Mesendoderm (in vitro differentiated cells): Measurements from ENCODE around the gene ABCA2.

Experiments
- DNase-seq: peaks from one replicate; pipeline ENCODE4 v3.0.0; 2013
- H2AK5ac ChIP-seq: 2 replicates; pipeline ENCODE4 v1.6.1; 2013; ENCODE audit warnings: low read length, inconsistent platforms
- H2BK120ac ChIP-seq: 2 replicates; pipeline ENCODE4 v1.6.1; 2013; ENCODE audit warnings: low read depth, mild to moderate bottlenecking, low read length, moderate library complexity, mixed read lengths
- H2BK15ac ChIP-seq: replicated peaks from 2 replicates; pipeline ENCODE4 v1.6.1; 2013; ENCODE audit warnings: low read depth, mild to moderate bottlenecking, moderate library complexity
- H2BK5ac ChIP-seq: 2 replicates; pipeline ENCODE4 v1.6.1; 2013; ENCODE audit warnings: low read length, inconsistent platforms
- H3K18ac ChIP-seq: 2 replicates; pipeline ENCODE4 v1.6.1; 2013; ENCODE audit warnings: mild to moderate bottlenecking, low read length, mixed read lengths
- H3K23ac ChIP-seq: one replicate; pipeline ENCODE4 v1.6.1; 2013; ENCODE audit warnings: low read length
- H3K27ac ChIP-seq: 2 replicates; pipeline ENCODE4 v1.5.1; 2013; ENCODE audit warnings: low read depth, mild to moderate bottlenecking, inconsistent platforms, low read length, moderate library complexity
- H3K27me3 ChIP-seq: 2 replicates; pipeline ENCODE4 v1.6.1; 2013; ENCODE audit warnings: low read length, control low read depth, mild to moderate bottlenecking, inconsistent platforms; ENCODE audit not compliant: insufficient read depth, poor library complexity
- H3K36me3 ChIP-seq: 2 replicates; pipeline ENCODE4 v1.6.1; 2013; ENCODE audit warnings: low read length, inconsistent platforms; ENCODE audit not compliant: control insufficient read depth, insufficient read depth
- H3K4ac ChIP-seq: one replicate; pipeline ENCODE4 v1.6.1; 2013; ENCODE audit warnings: low read depth, mild to moderate bottlenecking, low read length, moderate library complexity
- H3K4me1 ChIP-seq: 2 replicates; pipeline ENCODE4 v1.6.1; 2013; ENCODE audit warnings: low read depth, low read length, inconsistent platforms; ENCODE audit not compliant: control insufficient read depth
- H3K4me2 ChIP-seq: 2 replicates; pipeline ENCODE4 v1.6.1; 2013; ENCODE audit warnings: low read length
- H3K4me3 ChIP-seq: 2 replicates; pipeline ENCODE4 v1.5.1; 2013; ENCODE audit warnings: mild to moderate bottlenecking, low read length
- H3K56ac ChIP-seq: one replicate; pipeline ENCODE4 v1.6.1; 2013; ENCODE audit warnings: low read length
- H3K79me1 ChIP-seq: 2 replicates; pipeline ENCODE4 v1.6.1; 2013; ENCODE audit warnings: low read length, inconsistent platforms
- H3K79me2 ChIP-seq: 2 replicates; pipeline ENCODE4 v1.6.1; 2013; ENCODE audit warnings: mild to moderate bottlenecking, low read length; ENCODE audit not compliant: control insufficient read depth, insufficient read depth
- H3K9ac ChIP-seq: 2 replicates; pipeline ENCODE4 v1.6.1; 2013; ENCODE audit warnings: low read length, inconsistent platforms
- H4K5ac ChIP-seq: one replicate; pipeline ENCODE4 v1.6.1; 2013; ENCODE audit warnings: low read length
- H4K8ac ChIP-seq: one replicate; pipeline ENCODE4 v1.6.1; 2013; ENCODE audit warnings: low read depth, mild to moderate bottlenecking, control low read depth, low read length, moderate library complexity
- WGBS: extraction: QIAGEN DNeasy Blood & Tissue Kit; methylation state at CpG from one replicate; pipeline ENCODE4 v1.1.7; 2013; ENCODE audit warnings: low lambda C conversion rate, missing lambda C conversion rate; ENCODE audit not compliant: insufficient coverage; ENCODE audit errors: extremely low coverage; 5-methylcytosine and 5-hydroxymethylcytosine counted together

ABCA2 gene

GRCh38 chr9:137057545-137057944 lies 29.5 kb upstream of the ABCA2 start:
- Histone ChIP-seq H2AK5ac (no peak overlapping the region), H3K27ac (no peak overlapping the region), H3K18ac (no peak overlapping the region), H2BK15ac (no peak overlapping the region), H3K36me3 (no peaks in the 10 kb centered on the region), H3K79me1 (no peaks in the 10 kb centered on the region), H2BK120ac (no peak overlapping the region), H3K56ac (no peak overlapping the region), H3K4me2 (no peak overlapping the region), H2BK5ac (no peak overlapping the region), H4K5ac (no peak overlapping the region), H3K4me3 (no peak overlapping the region), H4K8ac (no peak overlapping the region), H3K4me1 (peaks cover 2% of the 10 kb centered on the region), H3K27me3 (peaks cover 8% of the 10 kb centered on the region), H3K23ac (no peak overlapping the region), H3K9ac (no peak overlapping the region), H3K79me2 (no peaks in the 10 kb centered on the region), H3K4ac (no peak overlapping the region)
- no CpG with 5 or more reads among the region's 16 CpGs for WGBS
- DNase-seq: no peak

- no CpG with 5 or more reads among the region's 17 CpGs for WGBS
- H3K27me3 ChIP-seq: peaks cover 8% of the 10 kb centered on the region
These were observed 28.8 kb upstream of the ABCA2 start for GRCh38 chr9:137056739-137057415.

GRCh38 chr9:137055385-137056364 lies 27.6 kb upstream of the ABCA2 start:
- no peak overlapping the region for H2AK5ac ChIP-seq
- H3K23ac ChIP-seq: no peak overlapping the region
- no peak overlapping the region for H2BK5ac ChIP-seq
- peaks cover 8% of the 10 kb centered on the region for H3K27me3 ChIP-seq
- H3K4me1 ChIP-seq: peaks cover 2% of the 10 kb centered on the region
- H3K79me2 ChIP-seq: no peaks in the 10 kb centered on the region
- H4K5ac ChIP-seq: no peak overlapping the region
- H3K9ac ChIP-seq: no peak overlapping the region
- H3K4me2 ChIP-seq: no peak overlapping the region
- H2BK120ac ChIP-seq: no peak overlapping the region
- H3K79me1 ChIP-seq: no peaks in the 10 kb centered on the region
- H3K4ac ChIP-seq: no peak overlapping the region
- H3K56ac ChIP-seq: no peak overlapping the region
- no CpG with 5 or more reads among the region's 28 CpGs for WGBS
- H2BK15ac ChIP-seq: no peak overlapping the region
- DNase-seq: no peak
- H3K27ac ChIP-seq: no peak overlapping the region
- no peaks in the 10 kb centered on the region for H3K36me3 ChIP-seq
- no peak overlapping the region for H4K8ac ChIP-seq
- H3K4me3 ChIP-seq: no peak overlapping the region
- H3K18ac ChIP-seq: no peak overlapping the region

More at GRCh38 chr9:137056739-137057415, 28.8 kb upstream of the ABCA2 start:
- H2BK120ac ChIP-seq: no peak overlapping the region
- H3K4me3 ChIP-seq: no peak overlapping the region
- H3K4me2 ChIP-seq: no peak overlapping the region
- no peak overlapping the region for H2AK5ac ChIP-seq
- H3K23ac ChIP-seq: no peak overlapping the region
- H3K36me3 ChIP-seq: no peaks in the 10 kb centered on the region
- no peak overlapping the region for H2BK5ac ChIP-seq
- no peak overlapping the region for H4K8ac ChIP-seq
- H3K56ac ChIP-seq: no peak overlapping the region
- no peak overlapping the region for H2BK15ac ChIP-seq
- no peaks in the 10 kb centered on the region for H3K79me2 ChIP-seq
- H3K4ac ChIP-seq: no peak overlapping the region
- H3K9ac ChIP-seq: no peak overlapping the region
- no peak for DNase-seq
- peaks cover 2% of the 10 kb centered on the region for H3K4me1 ChIP-seq
- H3K79me1 ChIP-seq: no peaks in the 10 kb centered on the region
- no peak overlapping the region for H3K18ac ChIP-seq
- H3K27ac ChIP-seq: no peak overlapping the region
- no peak overlapping the region for H4K5ac ChIP-seq

GRCh38 chr9:137054932-137055384 lies 26.9 kb upstream of the ABCA2 start:
- no peak overlapping the region for H3K4ac ChIP-seq
- H4K8ac ChIP-seq: no peak overlapping the region
- no peak overlapping the region for H2AK5ac ChIP-seq
- H3K4me2 ChIP-seq: no peak overlapping the region
- H4K5ac ChIP-seq: no peak overlapping the region
- H2BK15ac ChIP-seq: no peak overlapping the region
- no peaks in the 10 kb centered on the region for H3K79me1 ChIP-seq
- peak overlapping the region; percentile 62 for H3K56ac ChIP-seq
- H3K9ac ChIP-seq: no peak overlapping the region
- no peak for DNase-seq
- H3K4me3 ChIP-seq: no peak overlapping the region
- no CpG with 5 or more reads among the region's 17 CpGs for WGBS
- no peak overlapping the region for H3K18ac ChIP-seq
- peaks cover 2% of the 10 kb centered on the region for H3K4me1 ChIP-seq
- H2BK5ac ChIP-seq: no peak overlapping the region
- H2BK120ac ChIP-seq: no peak overlapping the region
- H3K36me3 ChIP-seq: no peaks in the 10 kb centered on the region
- H3K23ac ChIP-seq: no peak overlapping the region
- H3K27ac ChIP-seq: no peak overlapping the region
- peaks cover 8% of the 10 kb centered on the region for H3K27me3 ChIP-seq
- no peaks in the 10 kb centered on the region for H3K79me2 ChIP-seq

- no peak within 1 kb of the TSS for H2BK15ac ChIP-seq
- no peak within 1 kb of the TSS for H2BK5ac ChIP-seq
- no peak within 1 kb of the TSS for H3K27ac ChIP-seq
- no CpG with 5 or more reads among the region's 90 CpGs for WGBS
- no peaks in the 10 kb centered on the region for H3K79me2 ChIP-seq
- no peak within 1 kb of the TSS for H4K5ac ChIP-seq
- H3K27me3 ChIP-seq: peaks cover 8% of the 10 kb centered on the region
- H3K4me3 ChIP-seq: no peak within 1 kb of the TSS
- no peak within 1 kb of the TSS for H3K18ac ChIP-seq
- H4K8ac ChIP-seq: no peak within 1 kb of the TSS
- no peak for DNase-seq
- H3K23ac ChIP-seq: no peak within 1 kb of the TSS
- no peaks in the 10 kb centered on the region for H3K79me1 ChIP-seq
- peak within 1 kb of the TSS; percentile 62 for H3K56ac ChIP-seq
- no peaks in the 10 kb centered on the region for H3K36me3 ChIP-seq
- no peak within 1 kb of the TSS for H2BK120ac ChIP-seq
- H2AK5ac ChIP-seq: no peak within 1 kb of the TSS
- peak within 1 kb of the TSS; percentile 56 for H3K9ac ChIP-seq
- no peak within 1 kb of the TSS for H3K4ac ChIP-seq
- H3K4me2 ChIP-seq: peak within 1 kb of the TSS; percentile 48
- peaks cover 2% of the 10 kb centered on the region for H3K4me1 ChIP-seq
These were observed 26.2 kb upstream of the ABCA2 start, which contains the start of gene ENTPD2 for GRCh38 chr9:137053944-137054931. Gene ENTPD2 (minus strand): TSS chr9:137054061. CDS start chr9:137053997, 64 bp downstream.
